Lower leg skin (tissue), 3 donors: Measurements from ENCODE around the gene ANKHD1.

Source experiments
- POLR2A ChIP-seq, 2 donors: fragments of 450-650 bp; IDR thresholded peaks; one replicate each; pipeline ENCODE4 v1.6.1; 2016 to 2017; ENCODE audit warnings: antibody characterized with exemption in 2 of 2, mild to moderate bottlenecking in 1 of 2, moderate library complexity in 1 of 2
- TF ChIP-seq, protein P1 (sequence below), 3 donors: fragments of 450-650 bp; IDR thresholded peaks; one replicate each; pipeline ENCODE4 v1.5.1; 2016; ENCODE audit warnings: antibody characterized with exemption in 3 of 3, mild to moderate bottlenecking in 3 of 3, moderate library complexity in 2 of 3

DNA sequence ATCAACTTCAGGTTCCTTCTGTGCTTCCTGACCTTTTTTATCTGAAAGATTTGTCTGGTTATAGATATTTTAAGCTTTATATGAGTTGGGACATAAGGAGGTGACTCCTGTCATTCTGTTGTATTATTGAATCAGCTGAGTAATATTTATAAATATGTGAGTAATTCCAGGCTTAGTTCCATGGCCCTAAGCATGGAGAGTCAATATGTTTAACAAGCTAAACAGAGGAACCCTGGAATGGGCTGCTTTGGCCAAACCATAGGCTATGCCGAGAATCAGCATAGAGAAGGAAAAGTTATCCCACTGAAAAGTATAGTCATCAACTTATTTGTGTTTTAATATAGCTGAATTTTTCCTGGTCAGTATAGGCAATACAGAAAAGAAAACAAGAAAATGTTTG, 138.6 kb downstream of the ANKHD1 start:
- TF ChIP-seq, protein P1, sequence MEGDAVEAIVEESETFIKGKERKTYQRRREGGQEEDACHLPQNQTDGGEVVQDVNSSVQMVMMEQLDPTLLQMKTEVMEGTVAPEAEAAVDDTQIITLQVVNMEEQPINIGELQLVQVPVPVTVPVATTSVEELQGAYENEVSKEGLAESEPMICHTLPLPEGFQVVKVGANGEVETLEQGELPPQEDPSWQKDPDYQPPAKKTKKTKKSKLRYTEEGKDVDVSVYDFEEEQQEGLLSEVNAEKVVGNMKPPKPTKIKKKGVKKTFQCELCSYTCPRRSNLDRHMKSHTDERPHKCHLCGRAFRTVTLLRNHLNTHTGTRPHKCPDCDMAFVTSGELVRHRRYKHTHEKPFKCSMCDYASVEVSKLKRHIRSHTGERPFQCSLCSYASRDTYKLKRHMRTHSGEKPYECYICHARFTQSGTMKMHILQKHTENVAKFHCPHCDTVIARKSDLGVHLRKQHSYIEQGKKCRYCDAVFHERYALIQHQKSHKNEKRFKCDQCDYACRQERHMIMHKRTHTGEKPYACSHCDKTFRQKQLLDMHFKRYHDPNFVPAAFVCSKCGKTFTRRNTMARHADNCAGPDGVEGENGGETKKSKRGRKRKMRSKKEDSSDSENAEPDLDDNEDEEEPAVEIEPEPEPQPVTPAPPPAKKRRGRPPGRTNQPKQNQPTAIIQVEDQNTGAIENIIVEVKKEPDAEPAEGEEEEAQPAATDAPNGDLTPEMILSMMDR (IDR thresholded peaks at IDR 0.05), result no peak
- no peak for TF ChIP-seq POLR2A (IDR thresholded peaks at IDR 0.05)
